Endometrial microvascular endothelial cells (primary cell): ENCODE data around the gene ARFGEF3. TPM values are rescaled to one million over a fixed set of nuclear protein-coding genes. Genes with fewer than 3 reads are reported as not detected.
"Not testable (repeated sequence)": the region's sequence is repeated elsewhere in the genome, so short reads cannot be mapped to it uniquely, and the experiment has no call there.

Source experiments
- in situ Hi-C: cut with HindIII; loops from 2 replicates; pipeline ENCODE4 v1.10.0; 2017; ENCODE audit warnings: low sequenced_read_pairs, low pct_unique_long_range_greater_than_20kb; ENCODE audit errors: inconsistent ontology term
- total RNA-seq: library from RNA; depleted of rRNA; stranded (reverse); fragments of >200 nt; gene quantifications from one replicate; pipeline ENCODE4 v1.2.3, GENCODE V29; 2015; ENCODE audit errors: inconsistent ontology term

The ARFGEF3 gene
- total RNA-seq, 1 donor from 2014 or later = 12.9 TPM

GRCh38 chr6:138258197-138258596 is 96.5 kb downstream of the ARFGEF3 start:
- in situ Hi-C loops = no loop called here

DNA sequence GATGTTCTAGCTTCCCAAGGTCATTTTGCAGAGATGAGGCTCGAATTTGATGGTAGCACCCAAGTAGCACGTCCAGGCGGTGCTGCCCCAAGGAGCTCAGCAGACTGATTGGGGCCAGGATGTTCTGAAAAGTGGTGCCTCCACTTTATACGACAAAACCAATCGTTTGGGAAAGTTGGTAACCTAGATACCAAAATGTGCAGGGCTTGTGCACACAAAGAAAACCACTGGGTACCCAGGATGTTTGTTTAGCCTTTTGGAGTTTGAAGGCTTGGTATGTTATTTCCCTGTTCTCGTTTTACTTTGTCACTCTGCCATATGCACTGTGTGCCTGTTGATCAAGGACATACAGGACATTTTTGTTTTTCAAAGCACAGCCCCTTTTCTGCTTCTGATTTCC is 97.3 kb downstream of the ARFGEF3 start:
- in situ Hi-C loops = no loop called here

GRCh38 chr6:138261116-138261780 is 99.5 kb downstream of the ARFGEF3 start:
- in situ Hi-C loops = no loop called here

GRCh38 chr6:138263963-138264362 is 102.2 kb downstream of the ARFGEF3 start:
- in situ Hi-C loops = no loop called here

DNA sequence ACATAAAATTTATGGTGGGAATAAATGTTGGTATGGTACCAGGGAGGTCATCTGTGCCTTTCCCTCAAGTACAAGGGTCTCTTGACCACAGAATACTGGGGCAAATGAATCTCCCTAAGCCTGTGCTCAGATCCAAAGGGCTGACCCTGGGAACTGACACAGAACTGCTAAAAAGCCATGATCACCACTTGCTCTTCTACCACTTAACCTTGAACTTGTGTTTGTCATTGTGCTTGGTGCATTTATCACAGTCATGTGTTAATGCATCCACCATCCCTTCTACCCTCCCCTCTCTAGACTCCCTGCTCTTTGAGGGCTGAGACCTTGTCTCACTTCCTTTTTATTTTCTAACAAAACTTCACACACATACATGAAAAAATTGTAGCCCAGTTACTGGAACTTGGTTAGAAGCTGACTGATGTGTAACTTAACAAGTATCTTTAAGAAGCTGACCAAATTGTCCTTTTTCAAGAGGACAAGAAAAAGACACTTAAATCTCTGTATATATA is 102.7 kb downstream of the ARFGEF3 start:
- in situ Hi-C loops = no loop called here

GRCh38 chr6:138266095-138266494 is 104.4 kb downstream of the ARFGEF3 start:
- in situ Hi-C loops = no loop called here

GRCh38 chr6:138267971-138268895 is 106.5 kb downstream of the ARFGEF3 start:
- in situ Hi-C loops = no loop called here

- in situ Hi-C loops = no loop called here
Measured at GRCh38 chr6:138271451-138271850, 109.7 kb downstream of the ARFGEF3 start.

DNA sequence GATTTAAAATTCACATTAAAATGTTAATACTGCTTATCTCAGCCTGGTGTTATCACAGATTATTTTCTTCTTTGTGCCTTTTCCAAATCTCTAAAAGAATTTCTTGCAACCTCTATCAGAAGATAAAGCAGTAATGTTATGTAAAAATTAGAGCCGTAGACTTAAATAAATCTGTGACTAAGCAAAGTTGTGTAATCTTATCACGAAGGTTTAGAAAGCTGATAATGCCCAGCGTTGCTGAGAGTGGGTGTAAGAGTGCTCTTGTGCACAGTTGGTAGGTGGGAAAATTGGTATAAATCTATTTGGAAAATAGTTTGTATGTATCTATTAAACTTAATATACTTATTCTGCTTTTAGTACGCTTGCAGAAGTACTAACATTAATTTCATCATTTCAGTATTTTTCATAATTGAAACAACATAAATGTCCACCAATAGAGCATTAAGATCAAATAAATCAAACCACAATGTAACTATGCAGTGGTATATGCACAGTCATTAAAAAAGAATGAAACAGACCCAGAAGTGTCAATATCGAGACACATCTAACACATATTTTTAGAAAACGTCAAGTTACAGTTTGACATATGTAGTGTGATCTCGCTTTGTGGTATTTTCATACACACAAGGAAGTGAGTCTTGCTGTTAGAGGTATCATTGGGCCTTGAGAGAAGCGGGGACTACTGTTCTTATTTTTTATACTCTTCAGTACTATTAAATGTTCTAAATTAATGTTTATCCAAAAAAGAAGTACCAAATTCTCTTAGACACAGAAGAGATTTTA is 111.0 kb downstream of the ARFGEF3 start:
- in situ Hi-C loops = no loop called here

GRCh38 chr6:138275976-138276375 is 114.2 kb downstream of the ARFGEF3 start:
- in situ Hi-C loops = no loop called here

GRCh38 chr6:138277835-138278234 is 116.1 kb downstream of the ARFGEF3 start:
- in situ Hi-C loops = no loop called here

GRCh38 chr6:138278326-138278725 is 116.6 kb downstream of the ARFGEF3 start:
- in situ Hi-C loops = no loop called here

DNA sequence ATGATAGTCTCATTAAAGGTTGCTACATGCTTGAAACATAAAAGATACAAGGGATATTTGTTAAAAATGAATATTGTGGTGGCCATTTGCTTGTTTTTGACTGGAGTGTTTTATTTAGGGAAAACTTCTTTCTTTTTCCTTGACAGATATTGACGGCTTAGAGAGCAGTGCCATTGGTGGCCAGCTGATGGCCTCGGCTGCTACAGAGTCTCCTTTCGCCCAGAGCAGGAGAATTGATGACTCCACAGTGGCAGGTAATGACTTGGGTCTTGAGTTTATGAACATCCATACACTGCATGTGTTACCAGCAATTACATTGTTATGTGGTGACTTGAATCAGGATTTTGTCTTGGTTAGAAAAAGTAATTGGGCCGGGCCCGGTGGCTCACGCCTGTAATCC is 124.1 kb downstream of the ARFGEF3 start:
- in situ Hi-C loops = no loop called here

DNA sequence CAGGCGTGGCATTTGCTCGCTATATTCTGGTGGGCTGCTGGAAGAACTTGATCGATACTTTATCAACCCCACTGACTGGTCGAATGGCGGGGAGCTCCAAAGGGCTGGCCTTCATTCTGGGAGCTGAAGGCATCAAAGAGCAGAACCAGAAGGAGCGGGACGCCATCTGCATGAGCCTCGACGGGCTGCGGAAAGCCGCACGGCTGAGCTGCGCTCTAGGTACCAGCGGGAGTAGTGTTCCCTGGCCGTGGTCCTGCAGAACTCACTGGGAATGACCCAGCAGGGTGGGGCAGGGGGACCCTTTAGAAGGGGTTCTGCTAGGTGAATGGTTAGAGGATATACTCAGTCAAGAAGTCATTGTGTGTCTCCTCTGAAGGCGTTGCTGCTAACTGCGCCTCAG is 125.0 kb downstream of the ARFGEF3 start:
- in situ Hi-C loops = no loop called here

GRCh38 chr6:138287144-138287955 is 125.6 kb downstream of the ARFGEF3 start:
- in situ Hi-C loops = no loop called here

- in situ Hi-C loops = not testable (repeated sequence)
Measured at GRCh38 chr6:138288428-138289085, 126.8 kb downstream of the ARFGEF3 start.

- in situ Hi-C loops = no loop called here
Measured at GRCh38 chr6:138289739-138290138, 128.0 kb downstream of the ARFGEF3 start.

DNA sequence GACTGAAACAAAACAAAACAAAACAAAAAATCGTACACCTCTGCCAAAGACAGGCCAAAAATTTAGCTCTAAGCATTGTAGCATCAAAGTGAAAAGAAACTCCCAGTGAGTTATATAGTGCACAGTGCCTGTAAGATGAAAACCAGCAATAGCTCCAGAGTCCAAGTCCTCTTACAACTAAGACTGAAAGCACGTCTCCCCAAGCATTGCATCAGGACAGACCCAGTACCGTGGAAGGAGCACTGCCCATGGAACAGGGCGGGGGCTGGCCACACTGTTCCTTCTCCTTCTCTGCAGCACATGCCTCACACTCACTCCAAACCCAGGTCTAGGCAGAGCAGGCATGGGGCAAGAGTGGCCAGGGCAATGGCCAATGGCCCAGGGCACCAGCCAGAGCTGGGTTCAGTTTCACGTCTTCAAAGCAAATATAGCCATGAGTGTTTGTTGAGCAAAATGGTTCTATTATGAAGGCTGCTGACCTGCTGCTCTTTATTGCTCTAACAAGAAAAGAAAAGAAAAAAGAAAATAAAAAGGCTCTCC is 128.8 kb downstream of the ARFGEF3 start:
- in situ Hi-C loops = no loop called here
